Tibial artery (tissue), 4 donors: ENCODE measurements around the gene EXD2.

ENCODE experiments used
- DNase-seq, 2 donors: peaks; one replicate each; pipeline ENCODE4 v3.0.0-alpha.2; 2019
- H3K27ac ChIP-seq, 2 donors: fragments of 200-600 bp; sonication (generic) in 1 of 2; 1 replicate in 1 of 2; 2 replicates in 1 of 2; pipeline ENCODE4 v1.5.1; 2018 to 2019; ENCODE audit warnings: mild to moderate bottlenecking in 1 of 2
- H3K27me3 ChIP-seq, 2 donors: fragments of 200-600 bp; sonication (generic) in 1 of 2; one replicate each; pipeline versions ENCODE4 v1.5.1 to v1.6.0; 2016 to 2019
- H3K36me3 ChIP-seq, 3 donors: fragments of 200-600 bp; sonication (generic) in 2 of 3; one replicate each; pipeline ENCODE4 v1.5.1; 2016 to 2019; ENCODE audit warnings: mild to moderate bottlenecking in 2 of 3
- H3K4me1 ChIP-seq, 4 donors: fragments of 200-600 bp; sonication (generic) in 2 of 4; 1 replicate in 3 of 4; 2 replicates in 1 of 4; pipeline ENCODE4 v1.5.1; 2016 to 2019
- H3K4me3 ChIP-seq, 2 donors: fragments of 200-600 bp; sonication (generic) in 1 of 2; 1 replicate in 1 of 2; 2 replicates in 1 of 2; pipeline ENCODE4 v1.5.1; 2018 to 2019; ENCODE audit warnings: mild to moderate bottlenecking in 2 of 2
- H3K9me3 ChIP-seq, 3 donors: fragments of 200-600 bp; sonication (generic) in 1 of 3; one replicate each; pipeline ENCODE4 v1.5.1; 2016 to 2019
- intact Hi-C: fragments of 100-400 bp; cut with DNase I; formaldehyde crosslinking; loops from one replicate; pipeline ENCODE4 v1.15.0; 2023; ENCODE audit warnings: low total_unique reads
- TF ChIP-seq, protein P1 (sequence below), 2 experiments: fragments of 200-600 bp in 1 of 2; fragments of 450-650 bp in 1 of 2; IDR thresholded peaks; one replicate each; pipeline ENCODE4 v1.5.1; 2017 to 2019; ENCODE audit warnings: antibody characterized with exemption in 2 of 2, mild to moderate bottlenecking in 1 of 2, moderate library complexity in 1 of 2

Gene EXD2

DNA sequence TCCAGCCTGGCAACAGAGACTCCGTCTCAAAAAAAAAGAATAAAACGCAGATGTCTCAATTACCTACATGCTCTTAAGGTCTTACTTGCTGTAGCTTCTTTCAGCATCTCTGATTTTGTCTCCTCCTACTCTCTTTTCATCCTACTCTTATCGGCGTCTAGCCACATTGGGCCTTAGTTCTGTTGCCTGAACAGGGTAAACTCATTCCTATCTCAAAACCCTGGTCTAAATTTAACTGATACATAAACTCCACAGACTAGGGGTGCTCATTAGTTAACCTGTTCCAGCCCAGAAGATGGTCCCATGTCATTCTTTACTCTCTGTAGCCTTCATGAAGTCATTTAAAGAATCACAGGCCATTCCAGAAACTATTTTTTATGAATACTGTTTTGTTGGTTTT lies 33.6 kb downstream of the EXD2 start:
- Histone ChIP-seq H3K9me3 (no peaks in the 10 kb centered on the region), H3K4me3 (no peak overlapping the region), H3K27me3 (no peaks in the 10 kb centered on the region), H3K36me3 (peaks cover 10 to 31% (median 19%) of the 10 kb centered on the region in 3 donors), H3K4me1 (no peaks in the 10 kb centered on the region), H3K27ac (no peak overlapping the region)
- intact Hi-C loops, result no loop called here
- DNase-seq, result no peak
- TF ChIP-seq, protein P1, sequence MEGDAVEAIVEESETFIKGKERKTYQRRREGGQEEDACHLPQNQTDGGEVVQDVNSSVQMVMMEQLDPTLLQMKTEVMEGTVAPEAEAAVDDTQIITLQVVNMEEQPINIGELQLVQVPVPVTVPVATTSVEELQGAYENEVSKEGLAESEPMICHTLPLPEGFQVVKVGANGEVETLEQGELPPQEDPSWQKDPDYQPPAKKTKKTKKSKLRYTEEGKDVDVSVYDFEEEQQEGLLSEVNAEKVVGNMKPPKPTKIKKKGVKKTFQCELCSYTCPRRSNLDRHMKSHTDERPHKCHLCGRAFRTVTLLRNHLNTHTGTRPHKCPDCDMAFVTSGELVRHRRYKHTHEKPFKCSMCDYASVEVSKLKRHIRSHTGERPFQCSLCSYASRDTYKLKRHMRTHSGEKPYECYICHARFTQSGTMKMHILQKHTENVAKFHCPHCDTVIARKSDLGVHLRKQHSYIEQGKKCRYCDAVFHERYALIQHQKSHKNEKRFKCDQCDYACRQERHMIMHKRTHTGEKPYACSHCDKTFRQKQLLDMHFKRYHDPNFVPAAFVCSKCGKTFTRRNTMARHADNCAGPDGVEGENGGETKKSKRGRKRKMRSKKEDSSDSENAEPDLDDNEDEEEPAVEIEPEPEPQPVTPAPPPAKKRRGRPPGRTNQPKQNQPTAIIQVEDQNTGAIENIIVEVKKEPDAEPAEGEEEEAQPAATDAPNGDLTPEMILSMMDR (IDR thresholded peaks at IDR 0.05), result no peak

DNA sequence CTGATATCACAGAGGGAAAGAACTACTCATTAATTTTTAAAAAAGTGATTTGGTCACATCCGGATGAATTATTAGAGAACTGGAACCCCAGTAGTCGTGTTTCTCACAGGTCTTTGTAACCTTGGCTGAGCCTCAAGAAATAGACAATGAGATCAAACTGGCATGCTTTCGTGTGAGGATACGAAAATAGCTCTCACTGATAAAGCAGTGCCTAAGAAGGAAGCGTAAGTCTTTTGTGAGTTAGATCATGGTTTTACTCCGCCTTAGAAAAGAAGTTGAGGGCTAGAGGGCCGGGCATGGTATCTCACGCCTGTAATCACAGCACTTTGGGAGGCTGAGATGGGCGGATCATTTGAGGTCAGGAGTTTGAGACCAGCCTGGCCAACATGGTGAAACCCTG lies 34.9 kb downstream of the EXD2 start:
- Histone ChIP-seq H3K4me1 (no peaks in the 10 kb centered on the region), H3K27me3 (no peaks in the 10 kb centered on the region), H3K4me3 (no peak overlapping the region), H3K9me3 (no peaks in the 10 kb centered on the region), H3K36me3 (peaks cover 19 to 43% (median 32%) of the 10 kb centered on the region in 3 donors), H3K27ac (no peak overlapping the region)
- intact Hi-C loops, result no loop called here
- DNase-seq, result no peak
- TF ChIP-seq, protein P1 (IDR thresholded peaks at IDR 0.05), result no peak

DNA sequence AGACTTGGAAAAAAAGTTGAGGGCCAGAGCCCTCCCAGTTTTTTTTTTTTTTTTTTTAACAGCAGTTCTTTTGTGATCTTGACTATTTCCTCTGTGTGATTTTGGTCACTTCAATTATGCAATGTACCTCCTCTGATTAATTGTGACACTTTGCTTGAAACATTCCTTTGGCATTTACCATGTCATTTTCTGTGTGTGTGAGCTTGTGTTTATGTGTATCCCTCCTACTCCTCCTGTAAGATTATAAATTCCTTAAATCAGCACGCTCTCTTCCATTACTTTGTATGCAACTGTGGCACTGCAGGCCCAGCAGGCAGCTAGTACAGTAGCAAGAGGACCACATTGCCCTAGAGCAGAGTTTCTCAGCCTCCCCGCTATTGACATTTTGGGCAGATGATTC lies 35.4 kb downstream of the EXD2 start:
- no peaks in the 10 kb centered on the region for H3K4me1 ChIP-seq
- no peak overlapping the region for H3K27ac ChIP-seq
- H3K27me3 ChIP-seq, result no peaks in the 10 kb centered on the region
- intact Hi-C loops, result no loop called here
- H3K4me3 ChIP-seq, result no peak overlapping the region
- H3K36me3 ChIP-seq, result peaks cover 20 to 47% (median 37%) of the 10 kb centered on the region in 3 donors
- no peak for DNase-seq
- TF ChIP-seq, protein P1 (IDR thresholded peaks at IDR 0.05), result no peak
- no peaks in the 10 kb centered on the region for H3K9me3 ChIP-seq

DNA sequence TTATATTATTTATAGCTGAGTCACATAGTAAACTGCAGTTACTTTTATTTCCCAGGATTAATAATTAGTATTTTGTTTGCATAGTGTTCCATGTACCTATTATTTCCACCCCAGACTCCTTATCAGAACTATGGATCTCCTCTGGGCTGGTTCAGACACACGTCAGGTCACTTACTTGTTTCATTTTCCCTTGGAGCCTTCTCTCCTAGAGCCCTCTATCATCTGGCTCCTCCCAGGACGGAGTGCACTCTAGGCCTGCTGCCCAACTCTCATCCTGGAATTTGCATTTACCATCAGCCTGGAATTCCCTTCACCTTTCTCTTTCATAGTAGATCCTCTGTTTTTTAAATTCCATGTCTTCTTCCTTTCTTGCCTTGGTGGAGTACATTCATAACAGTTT lies 40.2 kb downstream of the EXD2 start:
- H3K36me3 ChIP-seq, result peaks cover 35 to 62% (median 41%) of the 10 kb centered on the region in 3 donors
- H3K9me3 ChIP-seq, result no peaks in the 10 kb centered on the region
- DNase-seq, result no peak
- H3K4me3 ChIP-seq, result no peak overlapping the region
- no peak overlapping the region for H3K27ac ChIP-seq
- TF ChIP-seq, protein P1 (IDR thresholded peaks at IDR 0.05), result no peak
- intact Hi-C loops, result no loop called here
- no peaks in the 10 kb centered on the region for H3K4me1 ChIP-seq
- no peaks in the 10 kb centered on the region for H3K27me3 ChIP-seq

DNA sequence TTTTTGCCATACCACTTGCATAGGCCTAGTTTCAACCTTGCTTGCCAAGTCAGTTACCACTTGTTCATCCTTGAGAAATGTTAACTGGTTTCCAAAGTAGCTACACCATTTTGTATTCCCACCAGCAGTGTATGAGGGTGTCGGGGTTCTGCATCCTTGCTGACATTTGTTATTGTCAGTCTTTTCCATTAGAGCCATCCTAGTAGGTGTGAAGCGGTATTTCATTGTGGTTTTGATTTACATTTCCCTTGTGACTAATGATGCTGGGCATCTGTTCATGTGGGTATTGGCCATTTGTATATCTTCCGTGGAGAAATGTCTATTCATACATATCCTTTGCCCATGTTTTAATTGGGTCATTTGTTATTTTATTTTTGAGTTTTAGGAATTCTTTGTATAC lies 41.1 kb downstream of the EXD2 start:
- no peak for DNase-seq
- Histone ChIP-seq H3K4me3 (no peak overlapping the region), H3K9me3 (no peaks in the 10 kb centered on the region), H3K36me3 (peaks cover 44 to 71% (median 50%) of the 10 kb centered on the region in 3 donors), H3K27ac (no peak overlapping the region), H3K27me3 (no peaks in the 10 kb centered on the region), H3K4me1 (no peaks in the 10 kb centered on the region)
- intact Hi-C loops, result no loop called here
- TF ChIP-seq, protein P1 (IDR thresholded peaks at IDR 0.05), result no peak

DNA sequence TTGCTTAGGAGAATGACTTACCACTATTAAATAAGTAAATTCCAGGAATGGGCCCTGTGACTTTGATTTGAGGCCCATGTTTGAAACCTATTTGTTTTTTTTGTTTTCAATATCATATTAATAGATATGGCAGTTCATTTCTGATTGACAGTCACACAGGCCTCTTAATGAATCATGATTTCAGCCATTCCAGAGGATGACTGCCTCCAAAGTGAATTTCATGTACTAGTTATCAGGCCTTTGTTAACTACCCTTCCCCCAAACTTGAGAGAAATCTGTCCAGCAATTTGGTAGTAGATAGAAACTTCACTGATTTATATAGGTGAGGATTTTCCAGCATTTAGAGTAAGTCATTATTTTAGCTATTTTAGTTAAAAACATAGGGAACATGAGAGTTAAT lies 42.8 kb downstream of the EXD2 start:
- TF ChIP-seq, protein P1 (IDR thresholded peaks at IDR 0.05), result no peak
- peaks cover 56 to 80% (median 62%) of the 10 kb centered on the region in 3 donors for H3K36me3 ChIP-seq
- intact Hi-C loops, result no loop called here

More for the DNA sequence above, 42.8 kb downstream of the EXD2 start:
- Histone ChIP-seq H3K4me3 (no peak overlapping the region), H3K4me1 (no peaks in the 10 kb centered on the region), H3K27ac (no peak overlapping the region), H3K27me3 (no peaks in the 10 kb centered on the region), H3K9me3 (no peaks in the 10 kb centered on the region)
- DNase-seq, result no peak
